RWPE1 (cell line): ENCODE measurements around the gene ZBTB47.

Experiments
- CTCF ChIA-PET: fragments of 350-600 bp; sonication (Branson Sonifier 250); formaldehyde crosslinking; extraction: SDS; loops from one replicate; lab custom pipeline; 2021; lab: Yijun Ruan, JAX
- POLR2A ChIA-PET: fragments of 400-600 bp; formaldehyde crosslinking; extraction: SDS; loops from one replicate; lab custom pipeline; 2020; ENCODE audit warnings: antibody characterized with exemption; ENCODE audit not compliant: low non-redundant PET; lab: Yijun Ruan, JAX
- DNase-seq: peaks from one replicate; pipeline ENCODE4 v3.0.0; 2012; ENCODE audit warnings: low spot score
- H3K27ac ChIP-seq: fragments of 450-650 bp; 2 replicates; pipeline ENCODE4 v1.5.1; 2017
- CTCF ChIP-seq: fragments of 450-650 bp; conservative IDR thresholded peaks from 2 replicates; pipeline ENCODE4 v1.5.1; 2017; ENCODE audit warnings: low read depth, mild to moderate bottlenecking

ZBTB47 gene

GRCh38 chr3:42710323-42711021 lies 57.0 kb downstream of the ZBTB47 start:
- POLR2A ChIA-PET: no interaction called here
- no peak overlapping the region for H3K27ac ChIP-seq
- no peak for TF ChIP-seq CTCF
- DNase-seq: no peak
- CTCF ChIA-PET: no interaction called here

- POLR2A ChIA-PET: no interaction called here
- CTCF ChIA-PET: interaction anchor here (1.6 kb wide), 1 partner anchor 32 kb away, joined by 4 read pairs; no protein-coding TSS in a partner anchor
- TF ChIP-seq CTCF: no peak
Measured at GRCh38 chr3:42711491-42712343, 58.2 kb downstream of the ZBTB47 start.

GRCh38 chr3:42712344-42712648 lies 58.8 kb downstream of the ZBTB47 start:
- POLR2A ChIA-PET: no interaction called here
- H3K27ac ChIP-seq: no peak overlapping the region
- no peak for DNase-seq
- CTCF ChIA-PET: interaction anchor here (0.8 to 1.6 kb wide), 2 partner anchors 32 to 104 kb away, joined by 3 to 4 read pairs; no protein-coding TSS in a partner anchor
- no peak for TF ChIP-seq CTCF

More at GRCh38 chr3:42711491-42712343, 58.2 kb downstream of the ZBTB47 start:
- no peak overlapping the region for H3K27ac ChIP-seq
- no peak for DNase-seq

GRCh38 chr3:42712688-42713372 lies 59.3 kb downstream of the ZBTB47 start:
- CTCF ChIA-PET: interaction anchor here (0.8 to 1.6 kb wide), 2 partner anchors 31 to 104 kb away, joined by 3 to 4 read pairs; no protein-coding TSS in a partner anchor
- TF ChIP-seq CTCF: no peak
- no peak overlapping the region for H3K27ac ChIP-seq
- DNase-seq: no peak
- POLR2A ChIA-PET: no interaction called here

GRCh38 chr3:42713747-42714146 lies 60.2 kb downstream of the ZBTB47 start:
- CTCF ChIA-PET: interaction anchor here (0.6 to 1.6 kb wide), 3 partner anchors 30 to 974 kb away, joined by 3 to 4 read pairs (median 4); no protein-coding TSS in a partner anchor
- no peak overlapping the region for H3K27ac ChIP-seq
- TF ChIP-seq CTCF: no peak
- DNase-seq: no peak
- POLR2A ChIA-PET: no interaction called here
